Activated CD8-positive, alpha-beta T cell treated with anti-CD3 and anti-CD28 coated beads for 36 hours (primary cell): ENCODE measurements around the gene HDAC8. TPM values are rescaled to one million over a fixed set of nuclear protein-coding genes. Genes with fewer than 3 reads are reported as not detected.

Experiments
- ATAC-seq: fragments of 200-7000 bp; cut with Tn5 transposase; one replicate; pipeline ENCODE4 v1.10.0; 2021; ENCODE audit warnings: mild to moderate bottlenecking, moderate library complexity
- CTCF ChIA-PET: fragments of 350-600 bp; sonication (Branson Sonifier 250); formaldehyde crosslinking; loops from one replicate; lab custom pipeline; 2021; ENCODE audit warnings: antibody characterized with exemption; lab: Charles Lee
- POLR2A ChIA-PET: fragments of 350-600 bp; sonication (Branson Sonifier 250); formaldehyde crosslinking; loops from one replicate; lab custom pipeline; 2021; ENCODE audit warnings: antibody characterized with exemption; lab: Charles Lee
- DNase-seq: peaks from one replicate; pipeline ENCODE4 v3.0.0-alpha.2; 2020
- H3K27ac Mint-ChIP-seq: one replicate; pipeline ENCODE4 v1.8.0; 2021; ENCODE audit warnings: mild to moderate bottlenecking, mixed read lengths
- H3K27me3 Mint-ChIP-seq: one replicate; pipeline ENCODE4 v1.8.0; 2021; ENCODE audit warnings: mixed read lengths
- H3K36me3 Mint-ChIP-seq: one replicate; pipeline ENCODE4 v1.8.0; 2021; ENCODE audit warnings: low read depth, mixed read lengths
- H3K4me1 Mint-ChIP-seq: one replicate; pipeline ENCODE4 v1.8.0; 2021; ENCODE audit warnings: low read depth, mixed read lengths
- H3K4me3 Mint-ChIP-seq: one replicate; pipeline ENCODE4 v1.8.0; 2021; ENCODE audit warnings: mild to moderate bottlenecking, moderate library complexity, mixed read lengths
- H3K9me3 Mint-ChIP-seq: one replicate; pipeline ENCODE4 v1.8.0; 2021; ENCODE audit warnings: mixed read lengths
- CTCF ChIP-seq: fragments of 200-600 bp; IDR thresholded peaks from one replicate; pipeline ENCODE4 v1.8.0; 2022; ENCODE audit warnings: antibody characterized with exemption, mild to moderate bottlenecking
- intact Hi-C: fragments of 100-400 bp; cut with micrococcal nuclease; formaldehyde crosslinking; loops from one replicate; pipeline ENCODE4 v1.10.0; 2022
- total RNA-seq, 2 experiments: library from RNA; stranded (reverse); gene quantifications; one replicate each; pipeline ENCODE4 v1.2.3, GENCODE V29; 2021

Gene HDAC8
- total RNA-seq, 2 experiments from 2014 or later, result 14.6 to 17.8 TPM

DNA sequence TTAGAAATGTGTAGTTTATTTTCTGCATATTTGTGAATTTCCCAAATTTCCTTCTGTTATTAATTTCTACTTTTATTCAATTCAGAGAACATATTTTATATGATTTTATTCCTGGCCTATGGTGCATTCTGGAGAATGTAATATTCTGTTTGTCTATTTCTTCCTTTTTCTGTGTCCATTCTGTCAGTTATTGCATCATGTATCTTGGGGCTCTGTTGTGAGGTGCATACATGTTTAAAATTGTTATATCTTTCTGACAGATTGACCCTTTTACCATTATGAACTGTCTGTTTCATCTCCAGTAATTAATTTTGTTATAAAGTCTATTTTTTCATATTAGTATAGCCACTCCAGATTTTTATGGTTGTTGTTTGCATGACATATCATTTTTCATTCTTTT, 170.0 kb downstream of the HDAC8 start:
- Mint-ChIP-seq H3K27ac (no peak overlapping the region), H3K9me3 (no peaks in the 10 kb centered on the region), H3K4me1 (no peaks in the 10 kb centered on the region), H3K27me3 (no peaks in the 10 kb centered on the region), H3K4me3 (no peak overlapping the region), H3K36me3 (peaks cover 10% of the 10 kb centered on the region)
- intact Hi-C loops, result no loop called here
- ChIA-PET POLR2A (no interaction called here), CTCF (no interaction called here)
- DNase-seq (no peak), ATAC-seq (no peak)
- no peak for TF ChIP-seq CTCF

DNA sequence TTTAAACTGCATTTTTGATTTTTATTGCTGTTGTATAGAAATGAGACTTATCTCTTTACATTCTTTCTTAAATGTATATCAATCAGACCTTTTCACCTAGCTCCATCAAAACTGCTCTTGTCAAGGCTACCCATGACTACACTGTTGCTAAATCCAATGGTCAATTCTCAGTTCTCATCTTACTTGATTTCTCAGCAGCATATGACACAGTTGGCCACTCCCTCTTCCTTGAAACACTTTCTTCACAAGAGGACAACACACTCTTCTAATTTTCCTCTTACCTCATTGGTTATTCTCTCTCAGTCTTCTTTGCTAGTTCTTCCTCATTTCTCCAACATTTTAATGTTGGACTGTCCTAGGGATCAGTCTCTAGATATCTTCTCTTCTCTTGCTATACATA, 172.8 kb downstream of the HDAC8 start:
- Mint-ChIP-seq H3K9me3 (no peaks in the 10 kb centered on the region), H3K27ac (no peak overlapping the region), H3K4me1 (no peaks in the 10 kb centered on the region), H3K36me3 (peaks cover 6% of the 10 kb centered on the region), H3K27me3 (no peaks in the 10 kb centered on the region), H3K4me3 (no peak overlapping the region)
- ChIA-PET POLR2A (no interaction called here), CTCF (no interaction called here)
- no peak for DNase-seq
- ATAC-seq, result no peak
- no peak for TF ChIP-seq CTCF
- intact Hi-C loops, result no loop called here

GRCh38 chrX:72396117-72396516, 176.5 kb downstream of the HDAC8 start:
- Mint-ChIP-seq H3K9me3 (no peaks in the 10 kb centered on the region), H3K4me1 (no peaks in the 10 kb centered on the region), H3K27me3 (no peaks in the 10 kb centered on the region), H3K36me3 (peaks cover 4% of the 10 kb centered on the region), H3K4me3 (no peak overlapping the region), H3K27ac (no peak overlapping the region)
- ChIA-PET POLR2A (no interaction called here), CTCF (no interaction called here)
- no peak for TF ChIP-seq CTCF
- intact Hi-C loops, result no loop called here
- ATAC-seq (no peak), DNase-seq (no peak)

DNA sequence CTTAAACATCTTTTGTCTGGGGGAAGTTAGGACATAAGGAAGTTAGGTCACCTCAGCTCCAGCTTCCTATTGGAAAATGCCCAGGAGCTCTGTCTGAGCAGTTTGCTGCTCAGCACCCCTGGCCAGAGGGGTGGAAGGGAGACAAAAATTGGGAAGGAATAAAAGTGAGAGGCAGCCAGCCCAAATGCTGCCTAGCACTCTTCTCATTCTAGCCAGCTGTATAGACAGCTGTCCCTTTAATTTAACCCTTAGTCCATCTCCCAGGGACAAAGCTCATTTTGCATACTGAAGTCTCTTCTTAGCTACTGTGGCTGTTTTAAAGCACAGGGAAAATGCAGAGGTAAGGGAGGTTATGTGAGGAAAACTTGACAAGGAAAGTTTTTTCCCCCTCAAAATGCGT, 177.4 kb downstream of the HDAC8 start:
- no peak for ATAC-seq
- CTCF ChIA-PET, result no interaction called here

GRCh38 chrX:72394518-72395170, 178.0 kb downstream of the HDAC8 start:
- ChIA-PET CTCF (no interaction called here), POLR2A (no interaction called here)
- H3K4me1 Mint-ChIP-seq, result no peaks in the 10 kb centered on the region
- no peak overlapping the region for H3K27ac Mint-ChIP-seq
- DNase-seq (no peak), ATAC-seq (no peak)
- no peaks in the 10 kb centered on the region for H3K36me3 Mint-ChIP-seq
- TF ChIP-seq CTCF, result no peak
- H3K9me3 Mint-ChIP-seq, result no peaks in the 10 kb centered on the region
- intact Hi-C loops, result no loop called here
- H3K4me3 Mint-ChIP-seq, result no peak overlapping the region
- H3K27me3 Mint-ChIP-seq, result no peaks in the 10 kb centered on the region

More for the DNA sequence above, 177.4 kb downstream of the HDAC8 start:
- Mint-ChIP-seq H3K9me3 (no peaks in the 10 kb centered on the region), H3K36me3 (peaks cover 4% of the 10 kb centered on the region), H3K27me3 (no peaks in the 10 kb centered on the region), H3K4me3 (no peak overlapping the region), H3K4me1 (no peaks in the 10 kb centered on the region), H3K27ac (no peak overlapping the region)
- intact Hi-C loops, result no loop called here
- POLR2A ChIA-PET, result no interaction called here
- no peak for DNase-seq
- TF ChIP-seq CTCF, result no peak
